Measurements from ENCODE around the gene FXYD6.

DNA sequence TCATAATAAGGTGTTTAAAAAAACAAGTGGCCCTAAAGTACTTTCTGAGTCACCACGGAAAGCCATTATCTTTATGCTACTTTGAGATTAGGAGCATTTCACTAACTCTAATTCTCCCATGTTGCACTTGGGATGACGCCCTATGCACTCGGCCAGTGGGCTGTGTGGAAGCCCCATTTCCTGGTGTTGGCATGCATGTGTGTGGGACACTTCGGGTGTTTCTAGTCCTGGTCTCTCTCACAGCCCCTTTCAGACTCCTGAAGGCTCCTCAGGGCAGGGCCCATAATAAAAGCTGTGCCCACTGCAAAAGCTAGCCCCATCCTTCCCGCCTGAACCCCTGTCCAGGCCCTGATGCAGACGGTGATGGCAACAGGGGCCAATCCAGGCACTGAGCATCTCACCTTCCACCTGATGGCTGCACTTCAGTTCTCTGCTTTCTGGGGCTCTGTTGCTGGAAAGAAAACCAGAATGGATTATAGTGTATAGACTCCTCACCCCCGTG is 37.0 kb downstream of the FXYD6 start:
- TF ChIP-seq, protein P1, sequence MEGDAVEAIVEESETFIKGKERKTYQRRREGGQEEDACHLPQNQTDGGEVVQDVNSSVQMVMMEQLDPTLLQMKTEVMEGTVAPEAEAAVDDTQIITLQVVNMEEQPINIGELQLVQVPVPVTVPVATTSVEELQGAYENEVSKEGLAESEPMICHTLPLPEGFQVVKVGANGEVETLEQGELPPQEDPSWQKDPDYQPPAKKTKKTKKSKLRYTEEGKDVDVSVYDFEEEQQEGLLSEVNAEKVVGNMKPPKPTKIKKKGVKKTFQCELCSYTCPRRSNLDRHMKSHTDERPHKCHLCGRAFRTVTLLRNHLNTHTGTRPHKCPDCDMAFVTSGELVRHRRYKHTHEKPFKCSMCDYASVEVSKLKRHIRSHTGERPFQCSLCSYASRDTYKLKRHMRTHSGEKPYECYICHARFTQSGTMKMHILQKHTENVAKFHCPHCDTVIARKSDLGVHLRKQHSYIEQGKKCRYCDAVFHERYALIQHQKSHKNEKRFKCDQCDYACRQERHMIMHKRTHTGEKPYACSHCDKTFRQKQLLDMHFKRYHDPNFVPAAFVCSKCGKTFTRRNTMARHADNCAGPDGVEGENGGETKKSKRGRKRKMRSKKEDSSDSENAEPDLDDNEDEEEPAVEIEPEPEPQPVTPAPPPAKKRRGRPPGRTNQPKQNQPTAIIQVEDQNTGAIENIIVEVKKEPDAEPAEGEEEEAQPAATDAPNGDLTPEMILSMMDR (IDR thresholded peaks at IDR 0.05), result no peak
- TF ChIP-seq EP300 (IDR thresholded peaks at IDR 0.05; ENCODE audit: borderline replicate concordance in 1 of 2, low read depth in 1 of 2, low read length in 1 of 2) (no peak), RAD21 (IDR thresholded peaks at IDR 0.05; ENCODE audit: low read length) (no peak), POLR2AphosphoS5 (IDR thresholded peaks at IDR 0.05; ENCODE audit: low read depth, low read length) (no peak)
- TF ChIP-seq, protein P2, sequence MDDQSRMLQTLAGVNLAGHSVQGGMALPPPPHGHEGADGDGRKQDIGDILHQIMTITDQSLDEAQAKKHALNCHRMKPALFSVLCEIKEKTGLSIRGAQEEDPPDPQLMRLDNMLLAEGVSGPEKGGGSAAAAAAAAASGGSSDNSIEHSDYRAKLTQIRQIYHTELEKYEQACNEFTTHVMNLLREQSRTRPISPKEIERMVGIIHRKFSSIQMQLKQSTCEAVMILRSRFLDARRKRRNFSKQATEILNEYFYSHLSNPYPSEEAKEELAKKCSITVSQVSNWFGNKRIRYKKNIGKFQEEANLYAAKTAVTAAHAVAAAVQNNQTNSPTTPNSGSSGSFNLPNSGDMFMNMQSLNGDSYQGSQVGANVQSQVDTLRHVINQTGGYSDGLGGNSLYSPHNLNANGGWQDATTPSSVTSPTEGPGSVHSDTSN (IDR thresholded peaks at IDR 0.05), result no peak
